Gastrocnemius medialis (tissue), 4 donors: ENCODE data around the gene PKP2.

ENCODE experiments used
- POLR2A ChIP-seq, 2 donors: fragments of 450-650 bp; IDR thresholded peaks; one replicate each; pipeline ENCODE4 v1.6.1; 2017; ENCODE audit warnings: antibody characterized with exemption in 2 of 2, mild to moderate bottlenecking in 2 of 2, moderate library complexity in 2 of 2
- TF ChIP-seq, protein P1 (sequence below), 5 experiments: fragments of 450-650 bp in 3 of 5; fragments of 200-600 bp in 2 of 5; sonication (generic) in 2 of 5; IDR thresholded peaks in 4 of 5; conservative IDR thresholded peaks in 1 of 5; 1 replicate in 4 of 5; 2 replicates in 1 of 5; pipeline ENCODE4 v1.5.1; 2016 to 2019; ENCODE audit warnings: antibody characterized with exemption in 5 of 5, mild to moderate bottlenecking in 3 of 5, moderate library complexity in 3 of 5

DNA sequence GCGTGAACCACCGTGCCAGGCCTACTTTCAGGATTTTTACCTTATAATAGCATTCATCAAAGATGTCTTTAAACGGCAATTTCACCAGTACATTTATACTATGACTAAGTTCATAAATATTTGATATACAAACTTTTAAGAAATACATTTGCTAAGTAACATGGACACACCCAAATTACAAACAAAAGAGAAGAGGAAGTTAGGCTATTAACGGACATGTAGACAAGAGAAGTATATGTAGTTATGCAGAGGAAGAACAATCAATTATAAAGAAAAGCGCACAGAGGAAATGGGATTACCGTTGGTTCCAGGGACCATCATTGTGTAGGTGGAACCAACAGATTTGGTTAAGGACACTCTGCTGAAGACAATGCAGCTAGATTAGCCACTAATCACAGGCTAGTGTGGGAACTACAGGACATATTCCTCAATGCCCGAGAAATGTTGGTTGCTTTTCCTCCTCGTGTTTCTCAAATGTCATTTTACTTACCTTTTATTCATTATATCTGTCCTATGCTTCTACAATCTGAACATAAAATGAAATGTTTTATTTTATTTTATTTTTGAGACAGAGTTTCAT lies 24.0 kb upstream of the PKP2 start:
- no peak for TF ChIP-seq POLR2A (IDR thresholded peaks at IDR 0.05)
- TF ChIP-seq, protein P1, sequence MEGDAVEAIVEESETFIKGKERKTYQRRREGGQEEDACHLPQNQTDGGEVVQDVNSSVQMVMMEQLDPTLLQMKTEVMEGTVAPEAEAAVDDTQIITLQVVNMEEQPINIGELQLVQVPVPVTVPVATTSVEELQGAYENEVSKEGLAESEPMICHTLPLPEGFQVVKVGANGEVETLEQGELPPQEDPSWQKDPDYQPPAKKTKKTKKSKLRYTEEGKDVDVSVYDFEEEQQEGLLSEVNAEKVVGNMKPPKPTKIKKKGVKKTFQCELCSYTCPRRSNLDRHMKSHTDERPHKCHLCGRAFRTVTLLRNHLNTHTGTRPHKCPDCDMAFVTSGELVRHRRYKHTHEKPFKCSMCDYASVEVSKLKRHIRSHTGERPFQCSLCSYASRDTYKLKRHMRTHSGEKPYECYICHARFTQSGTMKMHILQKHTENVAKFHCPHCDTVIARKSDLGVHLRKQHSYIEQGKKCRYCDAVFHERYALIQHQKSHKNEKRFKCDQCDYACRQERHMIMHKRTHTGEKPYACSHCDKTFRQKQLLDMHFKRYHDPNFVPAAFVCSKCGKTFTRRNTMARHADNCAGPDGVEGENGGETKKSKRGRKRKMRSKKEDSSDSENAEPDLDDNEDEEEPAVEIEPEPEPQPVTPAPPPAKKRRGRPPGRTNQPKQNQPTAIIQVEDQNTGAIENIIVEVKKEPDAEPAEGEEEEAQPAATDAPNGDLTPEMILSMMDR (IDR thresholded peaks at IDR 0.05 in 4 of 5, conservative IDR thresholded peaks at IDR 0.05 in 1 of 5): no peak
